NCI-H69 (cell line): ENCODE measurements around the gene EZH1.

Experiments used
- DNase-seq: peaks from one replicate; lab custom pipeline; 2025; lab: John Stamatoyannopoulos, UW

Gene EZH1

GRCh38 chr17:42744806-42745617 is at the start of gene EZH1:
EZH1 (minus strand) TSS chr17:42745040; CDS start chr17:42728941, 16,099 bp downstream.
- peak; percentile 98 for DNase-seq

- DNase-seq, result no peak
Observed at GRCh38 chr17:42792545-42792944, 47.7 kb upstream of the EZH1 start.

DNA sequence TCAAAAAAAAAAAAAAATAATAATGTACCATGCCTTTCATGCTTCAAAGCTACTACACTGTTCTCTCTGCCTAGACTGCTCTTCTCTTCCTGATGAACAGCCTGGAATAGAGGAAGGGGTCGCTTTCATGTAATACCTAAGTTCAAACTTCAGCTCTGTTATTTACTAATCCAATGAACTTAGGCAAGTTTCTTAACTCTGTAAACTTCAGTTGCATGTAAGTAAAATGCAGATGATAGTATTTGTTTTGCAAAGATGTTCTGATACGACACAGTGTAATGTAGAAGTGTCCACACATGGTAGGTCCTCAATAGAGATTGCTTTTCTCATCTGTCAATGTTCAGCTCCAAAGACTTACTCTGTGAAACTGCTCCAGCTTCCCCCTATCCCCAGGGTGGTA is 47.1 kb upstream of the EZH1 start:
- no peak for DNase-seq

DNA sequence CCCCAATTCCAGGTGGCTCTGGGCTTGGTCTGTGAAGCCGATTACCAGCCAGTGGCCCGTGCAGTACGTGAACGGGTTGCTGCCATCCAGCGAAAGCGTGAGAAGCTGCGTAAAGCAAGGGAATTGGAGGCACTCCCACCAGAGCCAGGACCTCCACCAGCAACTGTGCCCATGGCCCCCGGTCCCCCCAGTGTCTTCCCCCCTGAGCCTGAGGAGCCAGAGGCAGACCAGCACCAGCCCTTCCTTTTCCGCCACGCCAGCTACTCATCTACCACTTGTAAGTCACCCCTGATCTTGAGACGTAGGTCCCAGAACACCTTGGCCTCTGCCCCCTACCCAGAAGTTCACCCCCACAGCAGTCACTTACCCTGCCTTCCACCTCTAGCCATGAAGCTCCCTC is 42.4 kb upstream of the EZH1 start:
- DNase-seq, result no peak

DNA sequence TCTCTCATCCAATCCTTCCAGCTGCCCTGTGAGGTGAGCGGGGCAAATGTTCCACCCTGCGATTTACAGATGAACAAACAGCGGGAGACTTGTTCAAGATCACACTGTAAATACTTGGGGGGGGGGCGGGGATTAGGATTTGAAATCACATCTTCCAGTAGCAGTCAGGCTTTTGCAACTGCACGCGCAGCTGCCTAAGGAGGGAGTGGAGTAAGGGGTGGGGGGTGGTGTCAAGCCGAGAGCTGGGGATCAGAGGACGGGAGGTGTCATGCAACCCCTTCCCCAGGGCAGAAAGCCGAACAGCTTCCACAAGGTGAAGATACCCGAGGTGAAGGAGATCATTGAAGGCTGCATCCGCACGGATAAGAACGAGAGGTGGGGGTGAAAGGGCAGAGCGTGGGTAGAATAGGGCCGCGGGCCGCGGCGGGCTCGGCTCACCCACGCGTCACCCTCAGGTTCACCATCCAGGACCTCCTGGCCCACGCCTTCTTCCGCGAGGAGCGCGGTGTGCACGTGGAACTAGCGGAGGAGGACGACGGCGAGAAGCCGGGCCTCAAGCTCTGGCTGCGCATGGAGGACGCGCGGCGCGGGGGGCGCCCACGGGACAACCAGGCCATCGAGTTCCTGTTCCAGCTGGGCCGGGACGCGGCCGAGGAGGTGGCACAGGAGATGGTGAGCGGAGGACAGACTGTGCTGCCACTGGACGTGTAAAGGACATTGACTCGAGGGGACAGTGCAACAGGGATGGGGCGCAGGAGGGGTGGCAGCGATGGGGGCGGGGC is 40.2 kb upstream of the EZH1 start:
- DNase-seq, result peak; percentile 61

- no peak for DNase-seq
Observed at GRCh38 chr17:42784409-42784808, 39.6 kb upstream of the EZH1 start.

DNA sequence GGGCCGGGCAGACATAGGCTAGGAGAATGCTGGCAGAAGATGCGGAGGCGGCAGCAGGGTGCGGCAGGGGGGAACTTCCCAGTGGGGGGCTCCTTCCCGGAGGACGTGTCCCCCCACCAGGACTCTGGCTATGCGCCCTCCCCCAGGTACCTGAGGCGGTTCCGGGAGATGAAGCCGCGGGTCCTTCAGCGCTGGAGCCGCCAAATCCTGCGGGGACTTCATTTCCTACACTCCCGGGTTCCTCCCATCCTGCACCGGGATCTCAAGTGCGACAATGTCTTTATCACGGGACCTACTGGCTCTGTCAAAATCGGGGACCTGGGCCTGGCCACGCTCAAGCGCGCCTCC is 38.9 kb upstream of the EZH1 start:
- DNase-seq, result no peak

GRCh38 chr17:42783062-42783790 is 38.4 kb upstream of the EZH1 start:
- no peak for DNase-seq

- DNase-seq, result no peak
Observed at GRCh38 chr17:42782166-42783061, 37.6 kb upstream of the EZH1 start.

- DNase-seq, result no peak
Observed at GRCh38 chr17:42781639-42782165, 36.9 kb upstream of the EZH1 start.

GRCh38 chr17:42780851-42781638 is 36.2 kb upstream of the EZH1 start:
- no peak for DNase-seq

DNA sequence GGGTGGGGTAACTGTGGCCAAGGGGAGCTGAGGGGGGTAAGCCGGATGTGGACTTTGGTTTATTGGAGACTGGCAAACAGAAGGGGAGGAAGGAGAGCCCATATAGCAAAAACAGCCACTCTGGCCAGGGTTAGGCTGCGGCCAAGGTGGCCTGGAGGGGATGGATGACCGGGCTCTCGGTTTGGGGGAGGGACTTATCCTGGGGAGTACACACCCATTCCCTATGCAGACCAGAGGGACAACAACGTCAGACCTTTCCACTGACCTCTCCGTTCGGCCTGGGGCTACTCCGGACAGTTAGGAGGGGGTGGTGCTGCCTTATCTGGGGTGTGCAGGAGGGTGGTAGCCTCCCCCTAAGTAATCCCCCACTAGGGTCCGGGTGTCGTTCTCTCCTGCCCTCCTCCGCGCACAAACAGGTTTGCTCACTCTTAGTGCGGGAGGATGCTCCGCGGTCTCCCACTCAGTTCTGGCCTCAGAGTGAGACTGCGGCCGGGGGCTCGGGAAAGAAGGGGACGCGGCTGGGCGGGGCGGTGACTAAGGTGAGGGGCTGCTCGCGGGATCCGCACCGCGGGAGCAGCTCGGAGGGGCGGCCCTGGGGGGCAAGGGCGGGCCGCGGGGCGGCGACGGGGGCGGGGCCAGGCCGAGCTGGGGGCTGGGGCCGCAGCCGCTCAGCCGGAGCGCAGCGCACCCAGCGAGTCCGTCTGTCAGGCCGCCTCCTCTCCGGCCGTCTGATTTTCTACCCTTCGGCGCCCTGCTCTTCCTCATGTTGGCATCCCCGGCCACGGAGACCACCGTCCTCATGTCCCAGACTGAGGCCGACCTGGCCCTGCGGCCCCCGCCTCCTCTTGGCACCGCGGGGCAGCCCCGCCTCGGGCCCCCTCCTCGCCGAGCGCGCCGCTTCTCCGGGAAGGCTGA is 35.4 kb upstream of the EZH1 start, which contains the start of gene WNK4:
Gene WNK4 (plus strand): TSS at position 675 of the 915 bp plus-strand sequence. CDS start 89 bp downstream, at position 764.
- DNase-seq, result peak; percentile 65

GRCh38 chr17:42779304-42779935 is 34.6 kb upstream of the EZH1 start:
- DNase-seq, result no peak

GRCh38 chr17:42778570-42778969 is 33.7 kb upstream of the EZH1 start:
- DNase-seq, result no peak

DNA sequence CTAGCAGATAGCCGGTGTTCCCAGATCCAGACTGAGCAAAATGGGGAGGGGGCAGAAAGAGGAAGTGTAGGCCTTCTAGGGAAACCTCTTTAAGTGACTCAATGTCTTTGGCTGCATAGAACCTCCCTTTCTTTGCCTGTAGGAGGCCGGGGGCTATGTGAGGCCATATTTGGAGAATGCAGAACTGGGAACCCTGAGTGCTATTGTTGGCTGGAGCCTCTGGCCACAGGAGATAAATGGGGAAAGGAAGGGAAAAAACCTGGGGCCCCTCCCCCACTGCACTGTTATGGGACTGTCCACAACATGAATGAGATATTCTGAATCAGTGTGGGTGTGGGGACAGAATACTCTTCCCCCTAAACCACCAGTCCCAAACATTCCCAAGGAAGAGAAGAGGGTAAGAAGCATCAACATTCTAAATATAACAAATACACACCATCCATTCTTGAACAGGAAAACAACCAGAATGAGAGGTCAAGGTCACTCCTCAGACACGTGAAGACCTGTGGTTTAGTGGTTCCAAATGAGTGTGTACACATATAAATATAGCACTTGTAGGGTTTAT is 30.8 kb upstream of the EZH1 start:
- no peak for DNase-seq

GRCh38 chr17:42774066-42774745 is 29.4 kb upstream of the EZH1 start:
- DNase-seq, result no peak

DNA sequence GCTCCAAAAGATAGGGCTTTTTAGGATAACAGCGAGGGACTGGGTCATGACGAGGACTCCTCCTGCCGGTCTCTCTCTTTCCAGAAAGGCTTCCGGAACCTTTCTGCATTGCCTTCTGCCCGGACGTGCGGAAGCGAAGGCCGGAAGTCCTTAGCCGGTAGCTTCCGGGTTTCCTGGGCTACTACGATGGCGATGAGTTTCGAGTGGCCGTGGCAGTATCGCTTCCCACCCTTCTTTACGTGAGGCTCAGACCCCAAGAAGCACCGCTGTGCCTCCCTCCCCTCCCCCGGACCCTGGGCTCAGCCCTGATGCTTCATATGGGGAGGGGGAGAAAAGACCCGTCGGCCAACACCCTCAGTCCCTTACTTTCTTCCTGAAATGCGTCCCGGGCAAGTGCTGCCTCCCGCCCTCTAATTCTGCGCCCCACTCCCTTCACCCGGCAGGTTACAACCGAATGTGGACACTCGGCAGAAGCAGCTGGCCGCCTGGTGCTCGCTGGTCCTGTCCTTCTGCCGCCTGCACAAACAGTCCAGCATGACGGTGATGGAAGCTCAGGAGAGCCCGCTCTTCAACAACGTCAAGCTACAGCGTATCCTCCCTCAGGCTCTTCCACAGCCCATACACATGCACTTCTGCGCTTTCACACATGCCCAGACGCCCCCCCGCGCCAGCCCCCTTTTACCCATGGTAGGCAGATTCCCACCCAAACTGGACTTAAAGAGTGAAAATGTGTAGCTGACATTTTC is 28.6 kb upstream of the EZH1 start, which contains the start of gene VPS25:
Gene VPS25 (plus strand): TSS at position 160 of the 746 bp plus-strand sequence. CDS start 27 bp downstream, at position 187.
- peak; percentile 94 for DNase-seq
